MM.1S (cell line): ENCODE data around the gene NCS1.

Source experiments
- DNase-seq: peaks from one replicate; pipeline ENCODE4 v3.0.0-alpha.2; 2015
- H2AFZ ChIP-seq: fragments of 300-600 bp; sonication (generic); 2 replicates; pipeline ENCODE4 v1.6.0; 2016; ENCODE audit warnings: antibody characterized with exemption, low read length
- H3F3A ChIP-seq: fragments of 300-600 bp; sonication (generic); 2 replicates; pipeline ENCODE4 v1.6.1; 2016; ENCODE audit warnings: mild to moderate bottlenecking, antibody characterized with exemption, low read length, moderate library complexity, mixed read lengths; ENCODE audit not compliant: insufficient read depth
- H3K27ac ChIP-seq: fragments of 300-600 bp; sonication (generic); 2 replicates; pipeline ENCODE4 v1.5.1; 2016; ENCODE audit warnings: mild to moderate bottlenecking, low read length
- H3K27me3 ChIP-seq: fragments of 300-600 bp; sonication (generic); replicated peaks from 2 replicates; pipeline ENCODE4 v1.6.0; 2016; ENCODE audit warnings: low read length; ENCODE audit not compliant: insufficient read depth
- H3K36me3 ChIP-seq: fragments of 300-600 bp; sonication (generic); replicated peaks from 2 replicates; pipeline ENCODE4 v1.6.1; 2016; ENCODE audit warnings: mild to moderate bottlenecking, low read length, mixed read lengths; ENCODE audit not compliant: insufficient read depth
- H3K4me1 ChIP-seq: fragments of 300-600 bp; sonication (generic); 2 replicates; pipeline ENCODE4 v1.6.1; 2016; ENCODE audit warnings: low read length, mixed read lengths
- H3K4me2 ChIP-seq: fragments of 300-600 bp; sonication (generic); 2 replicates; pipeline ENCODE4 v1.6.0; 2016; ENCODE audit warnings: low read depth, low read length
- H3K4me3 ChIP-seq: fragments of 300-600 bp; sonication (generic); 2 replicates; pipeline ENCODE4 v1.5.1; 2016; ENCODE audit warnings: low read length, mixed read lengths
- H3K79me2 ChIP-seq: fragments of 300-600 bp; sonication (generic); 2 replicates; pipeline ENCODE4 v1.6.1; 2016; ENCODE audit warnings: mixed run types, low read length, mixed read lengths
- H3K9ac ChIP-seq: fragments of 300-600 bp; sonication (generic); 2 replicates; pipeline ENCODE4 v1.6.1; 2016; ENCODE audit warnings: low read length, mixed read lengths
- H3K9me2 ChIP-seq: fragments of 300-600 bp; sonication (generic); replicated peaks from 2 replicates; pipeline ENCODE4 v1.6.1; 2016; ENCODE audit warnings: mild to moderate bottlenecking, low read length, mixed read lengths; ENCODE audit not compliant: insufficient read depth
- H3K9me3 ChIP-seq: fragments of 300-600 bp; sonication (generic); replicated peaks from 2 replicates; pipeline ENCODE4 v1.6.1; 2016; ENCODE audit warnings: mild to moderate bottlenecking, low read length, mixed read lengths; ENCODE audit not compliant: insufficient read depth
- H4K20me1 ChIP-seq: fragments of 300-600 bp; sonication (generic); 2 replicates; pipeline ENCODE4 v1.6.1; 2016; ENCODE audit warnings: mild to moderate bottlenecking, low read length, moderate library complexity, mixed read lengths; ENCODE audit not compliant: insufficient read depth
- EZH2 ChIP-seq: fragments of 300-600 bp; sonication (generic); optimal IDR thresholded peaks from 2 replicates; pipeline ENCODE3; 2017; ENCODE audit warnings: low read depth, mild to moderate bottlenecking, antibody characterized with exemption, low read length, mixed read lengths
- EZH2phosphoT487 ChIP-seq: fragments of 300-600 bp; sonication (generic); IDR thresholded peaks from 2 replicates; pipeline ENCODE4 v1.6.1; 2018; ENCODE audit warnings: antibody characterized with exemption, low read length
- TF ChIP-seq, protein P1 (sequence below): fragments of 300-600 bp; sonication (generic); IDR thresholded peaks from 2 replicates; pipeline ENCODE4 v1.5.1; 2016; ENCODE audit warnings: antibody characterized with exemption, low read length, mixed read lengths

The NCS1 gene

DNA sequence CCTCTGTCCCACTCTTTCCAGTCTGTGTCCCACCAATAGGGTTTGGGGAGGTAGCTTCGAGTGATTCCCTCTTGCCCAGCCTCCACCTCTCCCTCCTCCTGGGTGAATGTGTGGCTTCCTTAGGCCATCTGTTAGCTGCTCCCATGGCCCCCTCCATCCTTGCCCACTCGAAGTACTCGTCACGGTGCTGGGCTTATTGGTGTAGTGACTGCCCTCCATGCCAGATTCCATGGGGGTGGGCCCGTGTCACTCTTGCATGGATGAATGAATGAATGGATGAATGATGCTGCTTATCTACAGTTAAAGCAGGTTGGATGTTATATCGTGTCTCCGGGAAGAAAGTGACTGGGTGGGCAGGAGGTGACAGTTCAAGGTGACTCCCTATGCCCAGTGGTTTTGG is 112.5 kb downstream of the NCS1 start:
- Histone ChIP-seq H2AFZ (no peak overlapping the region), H3K4me1 (no peaks in the 10 kb centered on the region), H3F3A (no peaks in the 10 kb centered on the region), H3K9me3 (no peaks in the 10 kb centered on the region), H3K79me2 (no peaks in the 10 kb centered on the region), H3K27ac (no peak overlapping the region), H3K4me2 (no peak overlapping the region), H3K9ac (no peak overlapping the region), H3K27me3 (peaks cover 93% of the 10 kb centered on the region), H3K9me2 (no peaks in the 10 kb centered on the region), H3K36me3 (no peaks in the 10 kb centered on the region), H3K4me3 (no peak overlapping the region), H4K20me1 (no peaks in the 10 kb centered on the region)
- DNase-seq: no peak
- TF ChIP-seq EZH2 (no peak), EZH2phosphoT487 (no peak)
- TF ChIP-seq, protein P1, sequence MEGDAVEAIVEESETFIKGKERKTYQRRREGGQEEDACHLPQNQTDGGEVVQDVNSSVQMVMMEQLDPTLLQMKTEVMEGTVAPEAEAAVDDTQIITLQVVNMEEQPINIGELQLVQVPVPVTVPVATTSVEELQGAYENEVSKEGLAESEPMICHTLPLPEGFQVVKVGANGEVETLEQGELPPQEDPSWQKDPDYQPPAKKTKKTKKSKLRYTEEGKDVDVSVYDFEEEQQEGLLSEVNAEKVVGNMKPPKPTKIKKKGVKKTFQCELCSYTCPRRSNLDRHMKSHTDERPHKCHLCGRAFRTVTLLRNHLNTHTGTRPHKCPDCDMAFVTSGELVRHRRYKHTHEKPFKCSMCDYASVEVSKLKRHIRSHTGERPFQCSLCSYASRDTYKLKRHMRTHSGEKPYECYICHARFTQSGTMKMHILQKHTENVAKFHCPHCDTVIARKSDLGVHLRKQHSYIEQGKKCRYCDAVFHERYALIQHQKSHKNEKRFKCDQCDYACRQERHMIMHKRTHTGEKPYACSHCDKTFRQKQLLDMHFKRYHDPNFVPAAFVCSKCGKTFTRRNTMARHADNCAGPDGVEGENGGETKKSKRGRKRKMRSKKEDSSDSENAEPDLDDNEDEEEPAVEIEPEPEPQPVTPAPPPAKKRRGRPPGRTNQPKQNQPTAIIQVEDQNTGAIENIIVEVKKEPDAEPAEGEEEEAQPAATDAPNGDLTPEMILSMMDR: no peak

DNA sequence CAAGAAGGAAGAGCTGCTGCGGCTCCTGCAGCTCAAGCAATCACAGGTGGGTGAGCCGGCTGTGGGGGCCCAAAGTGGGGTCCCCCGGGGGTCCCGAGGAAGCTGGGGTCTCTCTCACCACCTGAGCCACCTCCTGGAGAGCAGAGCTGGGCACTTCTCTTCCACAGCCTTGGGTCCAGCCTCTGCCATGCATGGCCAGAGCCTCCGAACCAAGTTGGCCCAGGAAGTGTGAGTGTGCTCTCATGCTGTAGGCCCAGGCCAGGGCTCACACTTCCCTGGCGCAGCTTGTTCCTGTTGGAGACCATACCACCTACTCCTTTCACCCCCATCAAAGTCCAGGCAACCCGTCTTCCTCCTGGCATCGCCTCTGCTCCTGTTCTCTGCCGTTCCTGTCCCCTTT is 113.1 kb downstream of the NCS1 start:
- H3K27me3 ChIP-seq: peaks cover 95% of the 10 kb centered on the region
- TF ChIP-seq, protein P1: no peak
- TF ChIP-seq EZH2 (no peak), EZH2phosphoT487 (no peak)
- H3K9ac ChIP-seq: no peak overlapping the region
- H3K79me2 ChIP-seq: no peaks in the 10 kb centered on the region
- H3K27ac ChIP-seq: no peak overlapping the region
- H3K9me3 ChIP-seq: no peaks in the 10 kb centered on the region
- H3K4me1 ChIP-seq: no peaks in the 10 kb centered on the region
- no peak overlapping the region for H2AFZ ChIP-seq
- DNase-seq: no peak
- H4K20me1 ChIP-seq: no peaks in the 10 kb centered on the region
- H3K9me2 ChIP-seq: no peaks in the 10 kb centered on the region
- H3K4me2 ChIP-seq: no peak overlapping the region
- no peaks in the 10 kb centered on the region for H3K36me3 ChIP-seq
- no peaks in the 10 kb centered on the region for H3F3A ChIP-seq
- H3K4me3 ChIP-seq: no peak overlapping the region

DNA sequence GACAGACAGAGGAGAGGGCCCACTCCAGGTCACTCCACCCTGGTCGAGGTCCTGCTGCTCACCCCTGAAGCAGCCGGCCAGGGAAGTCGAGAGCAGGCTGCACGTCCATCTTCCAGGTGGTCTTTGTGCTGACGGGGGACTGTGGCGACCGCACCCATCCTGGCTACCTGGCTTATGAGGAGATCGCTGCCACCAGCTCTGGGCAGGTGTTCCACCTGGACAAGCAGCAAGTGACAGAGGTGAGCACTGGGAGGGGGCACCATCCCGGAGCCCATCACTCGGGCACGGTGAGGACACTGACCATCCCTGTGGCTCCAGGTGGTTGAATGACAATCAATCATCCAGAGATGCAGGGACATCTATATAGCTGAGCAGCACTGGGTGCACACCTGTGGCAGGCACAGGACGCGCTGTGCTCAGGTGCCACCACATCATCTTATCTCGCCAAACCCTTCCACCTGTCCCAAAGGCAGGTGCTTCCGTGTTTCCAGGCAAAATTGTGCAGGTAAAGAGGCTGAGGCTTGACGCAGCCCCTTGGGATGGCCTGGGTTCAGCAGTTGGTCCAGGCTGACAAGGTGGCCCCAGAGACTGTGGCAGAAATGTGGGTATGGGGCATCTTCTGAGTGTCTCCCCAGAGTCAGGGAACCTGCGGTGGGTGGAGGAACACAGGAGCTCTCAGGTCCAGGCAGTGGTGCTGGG is 114.0 kb downstream of the NCS1 start:
- Histone ChIP-seq H3K9me3 (no peaks in the 10 kb centered on the region), H2AFZ (no peak overlapping the region), H3K36me3 (no peaks in the 10 kb centered on the region), H4K20me1 (no peaks in the 10 kb centered on the region), H3K4me3 (no peak overlapping the region), H3K4me2 (no peak overlapping the region), H3K4me1 (no peaks in the 10 kb centered on the region), H3K9ac (no peak overlapping the region), H3F3A (no peaks in the 10 kb centered on the region), H3K9me2 (no peaks in the 10 kb centered on the region), H3K27me3 (peaks cover 96% of the 10 kb centered on the region), H3K27ac (no peak overlapping the region), H3K79me2 (no peaks in the 10 kb centered on the region)
- no peak for DNase-seq
- no peak for TF ChIP-seq EZH2
